HepG2 (cell line): ENCODE data around the gene PRDX2. TPM values are rescaled to one million over a fixed set of nuclear protein-coding genes. Genes with fewer than 3 reads are reported as not detected.
A peak's percentile ranks its signal among the peaks of the same experiment; 100 is the strongest.

Experiments
- BCL6 ChIP-seq: IDR thresholded peaks from 2 replicates; pipeline ENCODE4 v1.6.1; 2016; ENCODE audit warnings: missing genetic modification reagents, missing compliant biosample characterization
- FOXA1 ChIP-seq, 2 experiments: fragments of 450-650 bp in 1 of 2; sonication (generic) in 1 of 2; formaldehyde crosslinking in 1 of 2; IDR thresholded peaks; 2 replicates each; pipeline versions ENCODE4 v1.4.0 to v1.6.1; 2016 to 2020; ENCODE audit warnings: missing genetic modification reagents in 1 of 2
- FOXA3 ChIP-seq: IDR thresholded peaks from 2 replicates; pipeline ENCODE4 v1.6.1; 2016; ENCODE audit warnings: missing genetic modification reagents, missing compliant biosample characterization
- HDAC2 ChIP-seq: sonication (generic); formaldehyde crosslinking; IDR thresholded peaks from 2 replicates; pipeline ENCODE4 v1.4.0; 2020; ENCODE audit warnings: missing genetic modification reagents
- KDM3A ChIP-seq: IDR thresholded peaks from 2 replicates; pipeline ENCODE4 v1.6.1; 2018; ENCODE audit warnings: low read depth, missing compliant biosample characterization
- MYC ChIP-seq: sonication (generic); formaldehyde crosslinking; IDR thresholded peaks from 2 replicates; pipeline ENCODE4 v1.9.0; 2021; ENCODE audit warnings: missing genetic modification reagents, borderline replicate concordance
- NR2F6 ChIP-seq, 2 experiments: IDR thresholded peaks; 2 replicates each; pipeline ENCODE4 v1.6.1; 2016; ENCODE audit warnings: antibody characterized with exemption in 1 of 2, mild to moderate bottlenecking in 1 of 2
- REPIN1 ChIP-seq: sonication (generic); formaldehyde crosslinking; IDR thresholded peaks from 2 replicates; pipeline ENCODE4 v1.8.0; 2022; ENCODE audit warnings: missing genetic modification reagents, low read depth, mild to moderate bottlenecking, borderline replicate concordance
- SOX6 ChIP-seq, 2 experiments: fragments of 450-650 bp in 1 of 2; sonication (generic) in 1 of 2; formaldehyde crosslinking in 1 of 2; IDR thresholded peaks; 2 replicates each; pipeline versions ENCODE4 v1.4.0 to v1.6.1; 2017 to 2020; ENCODE audit warnings: antibody characterized with exemption in 1 of 2, mild to moderate bottlenecking in 1 of 2, missing genetic modification reagents in 1 of 2
- ZFP41 ChIP-seq: sonication (generic); formaldehyde crosslinking; IDR thresholded peaks from 2 replicates; pipeline ENCODE4 v1.4.0; 2020; ENCODE audit warnings: mild to moderate bottlenecking, missing genetic modification reagents, borderline replicate concordance
- ZNF260 ChIP-seq: sonication (generic); formaldehyde crosslinking; IDR thresholded peaks from 2 replicates; pipeline ENCODE4 v1.4.0; 2020; ENCODE audit warnings: missing genetic modification reagents, low read depth, mild to moderate bottlenecking, borderline replicate concordance
- ZNF333 ChIP-seq: sonication (generic); formaldehyde crosslinking; IDR thresholded peaks from 2 replicates; pipeline ENCODE4 v1.4.0; 2020; ENCODE audit warnings: mild to moderate bottlenecking, missing genetic modification reagents, borderline replicate concordance
- ZNF432 ChIP-seq: sonication (generic); formaldehyde crosslinking; IDR thresholded peaks from 2 replicates; pipeline ENCODE4 v1.5.0; 2020; ENCODE audit warnings: missing genetic modification reagents, mild to moderate bottlenecking, borderline replicate concordance
- ZNF550 ChIP-seq: sonication (generic); formaldehyde crosslinking; IDR thresholded peaks from 2 replicates; pipeline ENCODE4 v1.4.0; 2020; ENCODE audit warnings: mild to moderate bottlenecking, missing genetic modification reagents, borderline replicate concordance
- ZNF746 ChIP-seq: sonication (generic); formaldehyde crosslinking; IDR thresholded peaks from 2 replicates; pipeline ENCODE4 v1.8.0; 2022; ENCODE audit warnings: mild to moderate bottlenecking, missing genetic modification reagents
- ZNF792 ChIP-seq: IDR thresholded peaks from 2 replicates; pipeline ENCODE4 v1.6.1; 2016
- ZNF891 ChIP-seq: sonication (generic); formaldehyde crosslinking; IDR thresholded peaks from 2 replicates; pipeline ENCODE4 v1.5.0; 2020; ENCODE audit warnings: mild to moderate bottlenecking, missing genetic modification reagents
- polyA plus RNA-seq, 8 experiments: library from polyadenylated mRNA; depleted of rRNA in 3 of 8; stranded (reverse) in 7 of 8; unstranded in 1 of 8; fragments of >200 nt; fragmentation: Illumina TruSeq in 4 of 8; extraction: Trizol in 4 of 8; gene quantifications; 2 replicates each; pipeline versions ENCODE4 v1.2.1 to v1.2.3, GENCODE V29; 2011 to 2016; ENCODE audit warnings: low read depth in 4 of 8, missing spikeins in 1 of 8, mixed read lengths in 1 of 8; ENCODE audit not compliant: insufficient read depth in 1 of 8
- total RNA-seq, 5 experiments: library from RNA; depleted of rRNA; stranded (reverse); fragments of >200 nt; fragmentation: Illumina TruSeq; extraction: Trizol; gene quantifications; 2 replicates each; pipeline ENCODE4 v1.2.3, GENCODE V29; 2016; ENCODE audit warnings: low read depth in 1 of 5
- TF ChIP-seq, protein P1 (sequence below): sonication (generic); formaldehyde crosslinking; IDR thresholded peaks from 2 replicates; pipeline ENCODE4 v1.4.0; 2020; ENCODE audit warnings: missing genetic modification reagents, borderline replicate concordance
- TF ChIP-seq, protein P2 (sequence below): sonication (generic); formaldehyde crosslinking; IDR thresholded peaks from 2 replicates; pipeline ENCODE4 v1.4.0; 2020; ENCODE audit warnings: missing genetic modification reagents, borderline replicate concordance
- TF ChIP-seq, protein P3 (sequence below): sonication (generic); formaldehyde crosslinking; IDR thresholded peaks from 2 replicates; pipeline ENCODE4 v1.5.0; 2020; ENCODE audit warnings: missing genetic modification reagents, mild to moderate bottlenecking, borderline replicate concordance
- TF ChIP-seq, protein P4 (sequence below): sonication (generic); formaldehyde crosslinking; IDR thresholded peaks from 2 replicates; pipeline ENCODE4 v1.4.0; 2020; ENCODE audit warnings: missing genetic modification reagents
- TF ChIP-seq, protein P5 (sequence below): sonication (generic); IDR thresholded peaks from 2 replicates; pipeline ENCODE4 v1.6.1; 2016; ENCODE audit warnings: low read depth, borderline replicate concordance

PRDX2 gene
- total and polyA plus RNA-seq, 2 of the 13 experiments (the other 11 are each of a cell fraction or from before 2014, with no cell fraction given), result 218 to 381 TPM

DNA sequence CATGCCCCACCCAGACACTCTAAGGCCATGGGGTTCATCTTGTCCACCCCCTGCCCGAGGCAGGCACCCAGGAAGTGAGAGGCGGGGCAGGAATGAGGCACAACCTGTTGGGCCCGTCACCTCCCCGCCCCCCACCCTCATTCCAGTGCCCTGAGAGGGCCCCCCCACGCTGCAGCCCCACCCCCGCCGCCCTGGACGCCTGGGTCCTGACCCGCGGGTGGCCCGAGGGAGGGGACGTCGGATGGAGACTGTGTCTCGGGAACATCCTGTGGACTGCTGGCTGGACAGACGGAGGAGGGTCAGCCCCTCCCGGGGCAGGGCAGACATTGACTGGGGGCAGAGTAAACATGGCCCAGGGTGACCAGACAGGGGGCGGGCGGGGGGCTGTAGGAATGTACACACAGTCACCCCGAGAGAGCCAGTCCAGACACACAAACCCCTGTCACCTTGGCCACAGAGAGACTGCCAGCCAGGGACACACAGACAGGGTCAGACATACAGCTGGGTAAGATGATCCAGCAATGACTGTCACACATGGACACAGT lies 17.7 kb downstream of the PRDX2 start (continued):
- TF ChIP-seq ZFP41, result no peak
- no peak for TF ChIP-seq ZNF260 (CRISPR knock-in tag)
- no peak for TF ChIP-seq REPIN1 (CRISPR knock-in tag)
- peak; percentile 79 for TF ChIP-seq FOXA3 (CRISPR knock-in tag)
- no peak for TF ChIP-seq MYC (CRISPR knock-in tag)
- TF ChIP-seq BCL6 (CRISPR knock-in tag), result peak; percentile 70
- peak; percentile 50 for TF ChIP-seq NR2F6 (IDR thresholded peaks at IDR 0.05)
- peak; percentile 71 for TF ChIP-seq NR2F6 (CRISPR knock-in tag; IDR thresholded peaks at IDR 0.05)
- no peak for TF ChIP-seq KDM3A (CRISPR knock-in tag)
- TF ChIP-seq SOX6 (IDR thresholded peaks at IDR 0.05), result no peak
- TF ChIP-seq SOX6 (CRISPR knock-in tag; IDR thresholded peaks at IDR 0.05), result 0 out of 2 replicates have a peak, but pooled peaks have one; percentile 44
- TF ChIP-seq ZNF792 (CRISPR knock-in tag), result 0 out of 2 replicates have a peak, but pooled peaks have one; percentile 30
- TF ChIP-seq, protein P1, sequence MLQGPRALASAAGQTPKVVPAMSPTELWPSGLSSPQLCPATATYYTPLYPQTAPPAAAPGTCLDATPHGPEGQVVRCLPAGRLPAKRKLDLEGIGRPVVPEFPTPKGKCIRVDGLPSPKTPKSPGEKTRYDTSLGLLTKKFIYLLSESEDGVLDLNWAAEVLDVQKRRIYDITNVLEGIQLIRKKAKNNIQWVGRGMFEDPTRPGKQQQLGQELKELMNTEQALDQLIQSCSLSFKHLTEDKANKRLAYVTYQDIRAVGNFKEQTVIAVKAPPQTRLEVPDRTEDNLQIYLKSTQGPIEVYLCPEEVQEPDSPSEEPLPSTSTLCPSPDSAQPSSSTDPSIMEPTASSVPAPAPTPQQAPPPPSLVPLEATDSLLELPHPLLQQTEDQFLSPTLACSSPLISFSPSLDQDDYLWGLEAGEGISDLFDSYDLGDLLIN, result no peak
- TF ChIP-seq, protein P2, sequence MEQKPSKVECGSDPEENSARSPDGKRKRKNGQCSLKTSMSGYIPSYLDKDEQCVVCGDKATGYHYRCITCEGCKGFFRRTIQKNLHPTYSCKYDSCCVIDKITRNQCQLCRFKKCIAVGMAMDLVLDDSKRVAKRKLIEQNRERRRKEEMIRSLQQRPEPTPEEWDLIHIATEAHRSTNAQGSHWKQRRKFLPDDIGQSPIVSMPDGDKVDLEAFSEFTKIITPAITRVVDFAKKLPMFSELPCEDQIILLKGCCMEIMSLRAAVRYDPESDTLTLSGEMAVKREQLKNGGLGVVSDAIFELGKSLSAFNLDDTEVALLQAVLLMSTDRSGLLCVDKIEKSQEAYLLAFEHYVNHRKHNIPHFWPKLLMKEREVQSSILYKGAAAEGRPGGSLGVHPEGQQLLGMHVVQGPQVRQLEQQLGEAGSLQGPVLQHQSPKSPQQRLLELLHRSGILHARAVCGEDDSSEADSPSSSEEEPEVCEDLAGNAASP (CRISPR knock-in tag), result peak; percentile 64; the same call in 1 of the 2 replicates
- TF ChIP-seq FOXA1 (IDR thresholded peaks at IDR 0.05), result no peak
- peak; percentile 71 for TF ChIP-seq FOXA1 (CRISPR knock-in tag; IDR thresholded peaks at IDR 0.05)
- TF ChIP-seq ZNF891 (CRISPR knock-in tag), result 0 out of 2 replicates have a peak, but pooled peaks have one; percentile 51
- TF ChIP-seq, protein P3, sequence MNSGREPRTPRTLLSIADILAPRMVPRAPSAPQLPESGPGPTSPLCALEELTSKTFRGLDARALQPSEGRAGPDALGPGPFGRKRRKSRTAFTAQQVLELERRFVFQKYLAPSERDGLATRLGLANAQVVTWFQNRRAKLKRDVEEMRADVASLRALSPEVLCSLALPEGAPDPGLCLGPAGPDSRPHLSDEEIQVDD (CRISPR knock-in tag), result no peak
- TF ChIP-seq HDAC2 (CRISPR knock-in tag), result 0 out of 2 replicates have a peak, but pooled peaks have one; percentile 27
- TF ChIP-seq, protein P4, sequence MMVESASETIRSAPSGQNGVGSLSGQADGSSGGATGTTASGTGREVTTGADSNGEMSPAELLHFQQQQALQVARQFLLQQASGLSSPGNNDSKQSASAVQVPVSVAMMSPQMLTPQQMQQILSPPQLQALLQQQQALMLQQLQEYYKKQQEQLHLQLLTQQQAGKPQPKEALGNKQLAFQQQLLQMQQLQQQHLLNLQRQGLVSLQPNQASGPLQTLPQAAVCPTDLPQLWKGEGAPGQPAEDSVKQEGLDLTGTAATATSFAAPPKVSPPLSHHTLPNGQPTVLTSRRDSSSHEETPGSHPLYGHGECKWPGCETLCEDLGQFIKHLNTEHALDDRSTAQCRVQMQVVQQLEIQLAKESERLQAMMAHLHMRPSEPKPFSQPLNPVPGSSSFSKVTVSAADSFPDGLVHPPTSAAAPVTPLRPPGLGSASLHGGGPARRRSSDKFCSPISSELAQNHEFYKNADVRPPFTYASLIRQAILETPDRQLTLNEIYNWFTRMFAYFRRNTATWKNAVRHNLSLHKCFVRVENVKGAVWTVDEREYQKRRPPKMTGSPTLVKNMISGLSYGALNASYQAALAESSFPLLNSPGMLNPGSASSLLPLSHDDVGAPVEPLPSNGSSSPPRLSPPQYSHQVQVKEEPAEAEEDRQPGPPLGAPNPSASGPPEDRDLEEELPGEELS (CRISPR knock-in tag), result peak; percentile 35; the same call in 1 of the 2 replicates
- TF ChIP-seq, protein P5, sequence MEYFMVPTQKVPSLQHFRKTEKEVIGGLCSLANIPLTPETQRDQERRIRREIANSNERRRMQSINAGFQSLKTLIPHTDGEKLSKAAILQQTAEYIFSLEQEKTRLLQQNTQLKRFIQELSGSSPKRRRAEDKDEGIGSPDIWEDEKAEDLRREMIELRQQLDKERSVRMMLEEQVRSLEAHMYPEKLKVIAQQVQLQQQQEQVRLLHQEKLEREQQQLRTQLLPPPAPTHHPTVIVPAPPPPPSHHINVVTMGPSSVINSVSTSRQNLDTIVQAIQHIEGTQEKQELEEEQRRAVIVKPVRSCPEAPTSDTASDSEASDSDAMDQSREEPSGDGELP, result peak; percentile 46; the same call in 1 of the 2 replicates
- TF ChIP-seq ZNF333 (CRISPR knock-in tag), result 0 out of 2 replicates have a peak, but pooled peaks have one; percentile 34
- no peak for TF ChIP-seq ZNF432 (CRISPR knock-in tag)
- no peak for TF ChIP-seq ZNF550 (CRISPR knock-in tag)
- peak; percentile 88 for TF ChIP-seq ZNF746 (CRISPR knock-in tag)
